ENCODE data around the gene ARID4B. TPM values are rescaled to one million over a fixed set of nuclear protein-coding genes. Genes with fewer than 3 reads are reported as not detected.
"Not testable (repeated sequence)": the region's sequence is repeated elsewhere in the genome, so short reads cannot be mapped to it uniquely, and the experiment has no call there.

Gene ARID4B
- total RNA-seq, 2 donors from 2014 or later: 32.4 to 50.2 TPM

- Histone ChIP-seq H3K36me3 (peaks cover 21% of the 10 kb centered on the region), H3K27ac (no peak overlapping the region), H3K4me1 (ENCODE audit: control insufficient read depth in 1 of 2, low read depth in 2 of 2) (no peaks in the 10 kb centered on the region), H3K27me3 (replicated peaks; ENCODE audit: insufficient read depth) (no peaks in the 10 kb centered on the region), H3K9me3 (no peaks in the 10 kb centered on the region), H3K4me3 (no peak overlapping the region)
- TF ChIP-seq CTCF (IDR thresholded peaks at IDR 0.05): no peak
- DNase-seq (ENCODE audit: low spot score) (no peak), ATAC-seq (ENCODE audit: insufficient number of reproducible peaks, low FRiP score, low read depth) (no peak)
Observed at GRCh38 chr1:235221653-235222375, 106.2 kb downstream of the ARID4B start.

GRCh38 chr1:235215453-235215852 lies 112.5 kb downstream of the ARID4B start:
- no peak overlapping the region for H3K27ac ChIP-seq
- no peak for TF ChIP-seq CTCF (IDR thresholded peaks at IDR 0.05)
- H3K36me3 ChIP-seq: peaks cover 9% of the 10 kb centered on the region

GRCh38 chr1:235214962-235215361 lies 113.0 kb downstream of the ARID4B start:
- not testable (repeated sequence) for H3K27ac ChIP-seq; H3K36me3 ChIP-seq; H3K4me1 ChIP-seq (ENCODE audit: control insufficient read depth in 1 of 2, low read depth in 2 of 2); H3K27me3 ChIP-seq (replicated peaks; ENCODE audit: insufficient read depth); ATAC-seq (ENCODE audit: insufficient number of reproducible peaks, low FRiP score, low read depth); H3K9me3 ChIP-seq; DNase-seq (ENCODE audit: low spot score); H3K4me3 ChIP-seq

More at GRCh38 chr1:235215453-235215852, 112.5 kb downstream of the ARID4B start:
- DNase-seq (ENCODE audit: low spot score) (no peak), ATAC-seq (ENCODE audit: insufficient number of reproducible peaks, low FRiP score, low read depth) (no peak)
- no peaks in the 10 kb centered on the region for H3K9me3 ChIP-seq
- no peak overlapping the region for H3K4me3 ChIP-seq
- H3K27me3 ChIP-seq (replicated peaks; ENCODE audit: insufficient read depth): no peaks in the 10 kb centered on the region
- no peaks in the 10 kb centered on the region for H3K4me1 ChIP-seq (ENCODE audit: control insufficient read depth in 1 of 2, low read depth in 2 of 2)

- no peaks in the 10 kb centered on the region for H3K4me1 ChIP-seq (ENCODE audit: control insufficient read depth in 1 of 2, low read depth in 2 of 2)
- no peaks in the 10 kb centered on the region for H3K9me3 ChIP-seq
- H3K4me3 ChIP-seq: no peak overlapping the region
- peaks cover 9% of the 10 kb centered on the region for H3K36me3 ChIP-seq
- no peak overlapping the region for H3K27ac ChIP-seq
- DNase-seq (ENCODE audit: low spot score) (no peak), ATAC-seq (ENCODE audit: insufficient number of reproducible peaks, low FRiP score, low read depth) (no peak)
- no peak for TF ChIP-seq CTCF (IDR thresholded peaks at IDR 0.05)
- H3K27me3 ChIP-seq (replicated peaks; ENCODE audit: insufficient read depth): no peaks in the 10 kb centered on the region
Observed at GRCh38 chr1:235213752-235214151, 114.2 kb downstream of the ARID4B start.

GRCh38 chr1:235211517-235211916 lies 116.5 kb downstream of the ARID4B start:
- Histone ChIP-seq H3K4me3 (no peak overlapping the region), H3K27ac (no peak overlapping the region), H3K4me1 (ENCODE audit: control insufficient read depth in 1 of 2, low read depth in 2 of 2) (no peaks in the 10 kb centered on the region), H3K9me3 (no peaks in the 10 kb centered on the region), H3K36me3 (peaks cover 9% of the 10 kb centered on the region), H3K27me3 (replicated peaks; ENCODE audit: insufficient read depth) (no peaks in the 10 kb centered on the region)
- no peak for TF ChIP-seq CTCF (IDR thresholded peaks at IDR 0.05)
- DNase-seq (ENCODE audit: low spot score) (no peak), ATAC-seq (ENCODE audit: insufficient number of reproducible peaks, low FRiP score, low read depth) (no peak)

GRCh38 chr1:235207209-235207565 lies 120.8 kb downstream of the ARID4B start:
- Histone ChIP-seq H3K36me3 (peaks cover 9% of the 10 kb centered on the region), H3K9me3 (no peaks in the 10 kb centered on the region), H3K4me3 (no peak overlapping the region), H3K27ac (no peak overlapping the region), H3K4me1 (ENCODE audit: control insufficient read depth in 1 of 2, low read depth in 2 of 2) (no peaks in the 10 kb centered on the region), H3K27me3 (replicated peaks; ENCODE audit: insufficient read depth) (no peaks in the 10 kb centered on the region)
- no peak for TF ChIP-seq CTCF (IDR thresholded peaks at IDR 0.05)
- DNase-seq (ENCODE audit: low spot score) (no peak), ATAC-seq (ENCODE audit: insufficient number of reproducible peaks, low FRiP score, low read depth) (no peak)
